Brain microvascular endothelial cell (primary cell): ENCODE results near the gene CPVL.

Source experiments
- DNase-seq: peaks from one replicate; pipeline ENCODE4 v3.0.0-alpha.2; 2020
- H3K27ac ChIP-seq: fragments of 250-450 bp; sonication (Bioruptor Pico); 2 replicates; pipeline ENCODE4 v1.5.1; 2020; ENCODE audit warnings: mild to moderate bottlenecking, moderate library complexity
- H3K27me3 ChIP-seq: fragments of 250-450 bp; sonication (Bioruptor Pico); replicated peaks from 2 replicates; pipeline ENCODE4 v1.5.1; 2020; ENCODE audit warnings: mild to moderate bottlenecking
- H3K36me3 ChIP-seq: fragments of 250-450 bp; sonication (Bioruptor Pico); replicated peaks from 2 replicates; pipeline ENCODE4 v1.5.1; 2020; ENCODE audit warnings: mild to moderate bottlenecking
- H3K4me3 ChIP-seq: 2 replicates; pipeline ENCODE4 v1.5.1; 2011; ENCODE audit warnings: low read depth, mild to moderate bottlenecking, control low read depth, low read length, moderate library complexity
- in situ Hi-C: cut with HindIII; loops from 2 replicates; pipeline ENCODE4 v1.10.0; 2017; ENCODE audit warnings: low sequenced_read_pairs, low pct_ligation_motif_present
- TF ChIP-seq, protein P1 (sequence below): IDR thresholded peaks from 2 replicates; pipeline ENCODE4 v1.5.1; 2011; ENCODE audit warnings: low read depth, mild to moderate bottlenecking, moderate library complexity, low read length, control low read depth, inconsistent platforms; ENCODE audit errors: missing control alignments

CPVL gene

DNA sequence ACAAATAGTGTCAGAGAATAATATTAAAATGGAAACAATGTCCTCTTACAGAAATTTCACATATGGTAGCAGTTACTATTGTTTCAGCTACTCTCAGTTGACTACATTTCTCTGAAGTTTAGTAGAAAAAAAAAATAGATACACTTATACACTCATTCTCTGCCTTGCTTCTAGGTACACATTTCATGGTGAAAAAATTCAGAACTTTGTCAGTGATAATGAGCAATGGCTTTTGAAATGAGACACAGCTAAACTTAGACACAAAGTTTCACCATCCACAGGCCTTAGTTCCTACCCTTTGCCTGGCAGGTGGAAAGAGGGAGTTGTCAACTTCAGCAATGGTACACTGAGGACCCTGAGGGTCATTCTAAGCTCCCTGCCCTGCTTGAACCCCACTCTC, 69.2 kb downstream of the CPVL start:
- H3K4me3 ChIP-seq: no peak overlapping the region
- DNase-seq: no peak
- in situ Hi-C loops: no loop called here
- TF ChIP-seq, protein P1, sequence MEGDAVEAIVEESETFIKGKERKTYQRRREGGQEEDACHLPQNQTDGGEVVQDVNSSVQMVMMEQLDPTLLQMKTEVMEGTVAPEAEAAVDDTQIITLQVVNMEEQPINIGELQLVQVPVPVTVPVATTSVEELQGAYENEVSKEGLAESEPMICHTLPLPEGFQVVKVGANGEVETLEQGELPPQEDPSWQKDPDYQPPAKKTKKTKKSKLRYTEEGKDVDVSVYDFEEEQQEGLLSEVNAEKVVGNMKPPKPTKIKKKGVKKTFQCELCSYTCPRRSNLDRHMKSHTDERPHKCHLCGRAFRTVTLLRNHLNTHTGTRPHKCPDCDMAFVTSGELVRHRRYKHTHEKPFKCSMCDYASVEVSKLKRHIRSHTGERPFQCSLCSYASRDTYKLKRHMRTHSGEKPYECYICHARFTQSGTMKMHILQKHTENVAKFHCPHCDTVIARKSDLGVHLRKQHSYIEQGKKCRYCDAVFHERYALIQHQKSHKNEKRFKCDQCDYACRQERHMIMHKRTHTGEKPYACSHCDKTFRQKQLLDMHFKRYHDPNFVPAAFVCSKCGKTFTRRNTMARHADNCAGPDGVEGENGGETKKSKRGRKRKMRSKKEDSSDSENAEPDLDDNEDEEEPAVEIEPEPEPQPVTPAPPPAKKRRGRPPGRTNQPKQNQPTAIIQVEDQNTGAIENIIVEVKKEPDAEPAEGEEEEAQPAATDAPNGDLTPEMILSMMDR: no peak
- no peaks in the 10 kb centered on the region for H3K36me3 ChIP-seq
- no peaks in the 10 kb centered on the region for H3K27me3 ChIP-seq
- H3K27ac ChIP-seq: no peak overlapping the region

DNA sequence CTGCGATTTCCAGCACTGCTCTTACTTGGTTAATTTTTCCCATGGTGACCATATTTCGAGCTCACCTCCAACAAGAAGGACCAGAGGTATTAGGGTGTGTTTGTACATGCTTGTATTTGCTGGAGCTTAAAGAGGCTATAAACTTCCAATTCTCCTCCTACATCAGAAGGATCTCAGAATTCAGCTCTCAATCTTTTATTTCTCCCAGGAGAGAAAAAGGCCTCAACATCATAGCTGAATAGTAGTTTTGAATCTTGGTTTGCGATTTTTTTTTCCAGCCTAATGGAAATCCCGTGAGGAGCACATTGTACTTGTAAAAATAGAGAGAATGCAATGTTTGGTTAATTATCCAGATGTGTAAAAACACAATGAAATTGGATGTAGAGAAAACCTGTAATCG, 69.7 kb downstream of the CPVL start:
- in situ Hi-C loops: no loop called here
- TF ChIP-seq, protein P1: no peak
- no peak for DNase-seq
- Histone ChIP-seq H3K27ac (no peak overlapping the region), H3K4me3 (no peak overlapping the region), H3K36me3 (no peaks in the 10 kb centered on the region), H3K27me3 (no peaks in the 10 kb centered on the region)

DNA sequence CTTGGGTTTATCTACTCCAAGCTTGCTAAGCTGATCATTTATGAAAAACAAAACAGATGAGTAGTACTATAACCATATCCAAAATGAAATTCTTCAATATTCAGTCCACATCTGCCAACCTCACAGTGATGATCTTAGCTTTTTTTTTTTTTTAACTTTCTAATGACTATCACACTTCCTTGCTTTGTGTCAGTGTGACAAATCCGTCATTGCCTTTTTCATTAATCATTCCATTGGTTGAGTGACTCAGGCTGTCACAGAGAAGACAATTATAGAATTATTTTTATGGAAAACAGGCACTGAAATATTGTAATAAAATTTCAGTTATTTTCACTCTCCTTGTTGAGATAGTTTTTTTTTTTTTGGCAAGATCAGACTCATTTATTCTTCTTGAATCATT, 70.7 kb downstream of the CPVL start:
- Histone ChIP-seq H3K4me3 (no peak overlapping the region), H3K36me3 (no peaks in the 10 kb centered on the region), H3K27me3 (no peaks in the 10 kb centered on the region), H3K27ac (no peak overlapping the region)
- TF ChIP-seq, protein P1: no peak
- in situ Hi-C loops: no loop called here
- no peak for DNase-seq

DNA sequence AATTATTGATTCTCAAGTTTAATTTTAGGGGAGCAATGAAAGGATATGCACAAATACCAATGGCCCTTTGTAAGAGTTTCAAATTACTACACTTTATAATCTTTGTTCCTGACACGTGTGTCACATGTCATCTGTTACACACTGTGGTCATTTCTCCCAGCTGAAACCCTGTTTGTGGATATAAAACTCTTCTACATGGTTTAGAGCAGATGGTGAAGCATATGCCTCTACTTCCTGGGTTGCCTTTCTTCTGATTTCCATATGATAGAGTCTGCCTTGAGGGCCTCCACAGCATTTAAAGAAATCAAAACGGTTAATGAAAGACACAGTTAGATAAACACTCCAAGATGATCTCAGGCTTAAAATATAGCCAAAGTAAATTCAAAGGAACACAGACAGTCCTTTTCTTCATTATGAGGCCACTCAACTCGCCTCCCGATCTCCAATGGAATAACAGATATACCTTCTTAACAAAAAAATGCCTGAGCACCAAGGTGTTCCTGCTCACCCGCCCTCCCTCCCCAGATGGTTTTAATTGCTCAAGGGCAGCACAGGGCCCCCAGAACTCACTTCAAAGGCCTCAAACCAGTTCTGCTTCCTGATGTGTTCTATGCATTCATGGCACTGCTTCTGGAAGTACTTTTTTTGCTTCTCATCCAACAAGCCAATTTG, 75.0 kb downstream of the CPVL start:
- H3K4me3 ChIP-seq: no peak overlapping the region
- in situ Hi-C loops: no loop called here
- TF ChIP-seq, protein P1: no peak
- DNase-seq: no peak
- H3K27ac ChIP-seq: no peak overlapping the region
- no peaks in the 10 kb centered on the region for H3K27me3 ChIP-seq
- no peaks in the 10 kb centered on the region for H3K36me3 ChIP-seq

GRCh38 chr7:29066641-29067040, 79.7 kb downstream of the CPVL start:
- H3K27me3 ChIP-seq: no peaks in the 10 kb centered on the region

More at GRCh38 chr7:29066641-29067040, 79.7 kb downstream of the CPVL start:
- Histone ChIP-seq H3K27ac (no peak overlapping the region), H3K4me3 (no peak overlapping the region), H3K36me3 (no peaks in the 10 kb centered on the region)
- DNase-seq: no peak
- in situ Hi-C loops: no loop called here
- TF ChIP-seq, protein P1: no peak
